Ramos (cell line): ENCODE data around the gene RAMP1.
"Not testable (repeated sequence)": the region's sequence is repeated elsewhere in the genome, so short reads cannot be mapped to it uniquely, and the experiment has no call there.

Experiments used
- in situ Hi-C: fragments of 300-500 bp; cut with MboI; formaldehyde crosslinking; loops from one replicate; pipeline ENCODE4 v1.14.3; 2022; ENCODE audit warnings: low sequenced_read_pairs; ENCODE audit not compliant: unreplicated experiment

The RAMP1 gene

DNA sequence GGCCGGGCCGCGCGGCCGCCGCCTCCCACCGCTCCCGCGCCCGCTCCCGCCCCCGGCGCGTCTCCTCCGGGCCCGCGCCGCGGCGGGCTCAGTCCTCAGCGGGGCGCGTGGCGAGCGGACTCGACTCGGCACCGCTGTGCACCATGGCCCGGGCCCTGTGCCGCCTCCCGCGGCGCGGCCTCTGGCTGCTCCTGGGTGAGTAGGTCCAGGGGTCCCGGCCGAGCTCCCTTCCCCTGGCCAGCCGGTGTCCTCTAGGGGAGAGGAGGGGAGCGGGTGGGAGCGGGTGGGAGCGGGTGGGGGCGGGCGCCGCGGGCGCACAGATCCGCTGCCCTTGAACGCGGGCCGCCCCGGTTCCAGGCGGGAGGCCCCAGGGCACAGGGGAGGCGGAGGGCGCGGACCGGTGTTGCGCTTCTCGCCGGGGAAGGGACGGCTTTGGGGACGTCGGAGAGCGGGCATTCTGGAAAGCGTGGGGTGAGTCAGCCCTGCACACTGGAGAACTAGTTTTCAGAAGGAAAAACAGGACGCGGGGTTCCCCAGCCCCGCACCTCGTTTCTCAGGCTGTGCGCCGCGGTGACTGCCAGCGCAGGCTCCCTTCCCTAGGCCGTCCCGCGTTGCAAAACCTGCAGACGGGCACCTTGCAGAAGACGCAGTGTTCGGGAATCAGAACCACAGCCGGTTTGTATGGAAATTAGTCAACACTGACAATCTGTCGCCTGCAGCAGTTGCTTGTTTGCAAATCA is at the start of gene RAMP1:
TSS of gene RAMP1 (plus strand) at position 91 of the 740 bp plus-strand sequence. CDS start at position 144, 53 bp downstream.
- in situ Hi-C loops, result no loop called here

DNA sequence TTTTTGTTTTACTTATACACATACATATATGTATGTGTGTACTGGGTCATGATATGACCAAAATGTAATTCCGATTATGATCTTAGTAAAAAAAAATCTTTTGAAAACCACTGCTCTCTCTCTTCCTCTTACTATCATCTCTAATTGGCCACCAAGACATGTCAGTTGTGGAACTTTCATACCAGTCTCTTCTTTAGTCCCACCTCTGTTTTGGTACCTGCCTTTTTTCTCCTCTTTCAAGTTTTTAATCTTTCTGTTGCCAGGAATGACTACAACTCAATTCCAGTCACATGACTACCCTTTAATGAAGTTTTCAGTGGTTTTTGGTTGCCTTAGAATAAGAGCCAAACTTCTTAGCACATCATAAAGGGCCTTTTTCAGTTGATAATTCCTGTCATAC is 43.8 kb upstream of the RAMP1 start:
- in situ Hi-C loops, result no loop called here

GRCh38 chr2:237816531-237816930 is 42.9 kb upstream of the RAMP1 start:
- in situ Hi-C loops, result no loop called here

GRCh38 chr2:237818066-237818473 is 41.4 kb upstream of the RAMP1 start:
- in situ Hi-C loops, result no loop called here

DNA sequence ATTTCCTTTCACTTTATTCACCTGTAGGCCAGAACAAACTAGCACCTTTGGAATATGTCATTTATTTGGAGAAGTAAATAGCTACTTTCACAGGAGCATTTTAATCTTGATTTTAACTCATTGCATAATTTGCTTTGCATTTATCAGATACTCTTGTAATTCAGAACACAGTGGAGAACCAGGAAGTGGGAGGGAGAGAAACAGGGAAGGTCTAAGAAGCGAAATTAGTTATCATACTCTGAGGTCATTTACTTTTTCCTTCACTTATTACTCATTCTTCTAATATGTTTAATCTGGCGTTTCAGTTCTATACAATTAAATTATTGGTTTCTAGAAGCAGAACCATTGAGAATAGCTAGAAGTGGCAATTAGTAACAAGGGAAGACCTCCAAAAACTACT is 40.2 kb upstream of the RAMP1 start:
- in situ Hi-C loops, result no loop called here

DNA sequence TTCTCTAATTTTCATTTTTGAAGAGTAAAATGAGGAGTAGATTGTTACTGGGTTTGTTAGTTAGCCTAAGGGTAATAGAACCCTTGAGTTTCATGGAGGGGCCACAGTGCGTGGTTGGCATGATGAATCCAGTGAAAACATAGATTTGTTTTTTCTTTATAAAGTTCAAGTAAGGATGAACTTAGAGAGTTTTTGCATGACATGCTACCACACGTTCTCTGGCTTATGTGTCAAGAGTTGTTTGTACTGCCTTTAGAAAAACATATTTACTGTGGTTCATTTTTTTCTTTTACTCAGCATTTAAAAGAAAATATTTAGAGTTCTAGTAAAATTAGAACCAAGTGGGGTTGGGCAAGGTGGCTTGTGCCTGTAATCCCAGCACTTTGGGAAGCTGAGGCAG is 39.0 kb upstream of the RAMP1 start:
- in situ Hi-C loops, result no loop called here

DNA sequence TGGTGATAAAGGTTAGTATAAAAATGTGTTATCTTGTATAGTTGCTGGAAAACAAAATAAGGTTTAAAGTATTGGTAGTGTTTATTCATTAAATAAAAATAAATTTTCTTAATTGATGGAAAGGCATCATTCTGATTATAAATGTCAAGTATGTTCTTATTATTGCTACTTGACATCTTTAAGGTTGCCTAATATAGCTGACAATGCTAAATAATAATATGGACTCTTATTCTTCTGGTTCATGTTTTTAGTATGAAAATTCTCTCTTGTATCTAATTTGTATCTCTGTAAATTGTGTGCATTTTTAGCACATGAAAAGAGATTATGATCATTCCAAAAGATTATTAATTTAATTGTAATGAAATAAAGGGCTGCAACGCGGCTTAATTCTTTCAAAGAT is 35.9 kb upstream of the RAMP1 start:
- in situ Hi-C loops, result no loop called here

GRCh38 chr2:237824085-237824484 is 35.3 kb upstream of the RAMP1 start:
- in situ Hi-C loops, result no loop called here

- in situ Hi-C loops, result no loop called here
Measured at GRCh38 chr2:237827421-237827987, 31.9 kb upstream of the RAMP1 start.

DNA sequence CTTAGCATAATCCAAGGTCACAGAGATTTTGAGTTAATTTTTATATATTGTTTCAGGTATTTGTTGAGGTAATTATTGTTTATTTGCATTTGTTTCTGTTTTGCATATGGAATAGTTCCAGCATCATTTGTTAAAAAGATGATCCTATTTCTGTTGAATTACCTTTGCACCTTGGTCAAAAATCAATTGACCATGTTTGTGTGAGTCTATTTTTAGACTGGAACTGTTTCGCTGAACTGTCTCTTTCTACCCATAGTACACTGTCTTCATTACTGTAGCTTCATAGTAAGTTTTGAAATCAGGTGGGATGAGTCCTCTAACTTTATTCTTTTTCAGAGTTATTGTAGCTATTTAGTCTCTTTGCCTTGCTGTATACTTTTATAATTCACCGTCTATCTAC is 28.9 kb upstream of the RAMP1 start:
- in situ Hi-C loops, result no loop called here

- in situ Hi-C loops, result no loop called here
Measured at GRCh38 chr2:237833546-237833945, 25.9 kb upstream of the RAMP1 start.

GRCh38 chr2:237835372-237835771 is 24.1 kb upstream of the RAMP1 start:
- in situ Hi-C loops, result no loop called here

GRCh38 chr2:237841051-237841450 is 18.4 kb upstream of the RAMP1 start:
- in situ Hi-C loops, result no loop called here

- in situ Hi-C loops, result not testable (repeated sequence)
Measured at GRCh38 chr2:237848940-237849339, 10.5 kb upstream of the RAMP1 start.

DNA sequence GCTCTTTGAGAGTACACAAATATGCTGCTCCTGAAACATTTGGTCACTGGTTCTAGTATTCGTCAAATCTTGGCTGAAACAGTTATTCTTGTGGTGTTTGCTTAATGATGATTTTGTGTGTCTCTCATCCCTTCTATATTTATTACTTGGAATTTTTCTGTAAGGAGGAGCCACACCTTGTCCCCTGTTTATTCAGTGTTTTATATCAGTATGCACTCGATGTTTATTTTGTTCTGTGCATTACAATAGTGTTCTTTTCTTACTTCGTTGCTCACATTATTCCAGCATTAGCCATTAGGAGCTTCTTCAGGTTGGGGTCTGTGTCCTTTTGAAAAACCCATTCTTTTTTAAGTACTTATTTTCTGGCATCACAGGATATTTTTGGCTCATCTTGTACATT is 5.1 kb upstream of the RAMP1 start:
- in situ Hi-C loops, result no loop called here

DNA sequence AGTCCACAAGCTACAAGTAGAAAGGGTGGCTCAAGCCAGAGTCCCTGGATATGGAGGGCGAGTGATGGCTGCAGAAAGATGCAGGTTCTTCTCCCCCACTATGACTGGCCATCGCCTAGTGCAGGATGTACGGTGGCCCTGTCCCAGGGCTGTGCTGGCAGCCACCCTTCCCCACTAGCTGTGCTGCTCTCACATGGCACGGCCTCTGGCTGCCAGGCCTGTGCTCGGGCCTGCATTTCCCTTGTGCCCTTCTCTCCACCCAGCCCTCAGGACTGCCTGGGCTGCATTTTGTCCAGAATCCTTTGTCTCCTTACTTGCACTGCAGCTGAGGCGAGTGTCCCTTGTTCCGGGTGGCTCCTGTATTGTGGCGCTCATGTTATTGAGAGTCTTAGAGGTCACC is 1.6 kb upstream of the RAMP1 start:
- in situ Hi-C loops, result no loop called here

GRCh38 chr2:237858294-237859081 is 935 bp upstream of the RAMP1 start:
- in situ Hi-C loops, result no loop called here

GRCh38 chr2:237859082-237859433 is 365 bp upstream of the RAMP1 start:
- in situ Hi-C loops, result no loop called here

- in situ Hi-C loops, result no loop called here
Measured at GRCh38 chr2:237860273-237860935, 981 bp downstream of the RAMP1 start.

GRCh38 chr2:237861875-237862527 is 2.6 kb downstream of the RAMP1 start:
- in situ Hi-C loops, result no loop called here
